GM21576 (cell line): Measurements from ENCODE around the gene TRPM3.
"Not testable (repeated sequence)": the region's sequence is repeated elsewhere in the genome, so short reads cannot be mapped to it uniquely, and the experiment has no call there.

Source experiments
- ATAC-seq: cut with Tn5 transposase; IDR thresholded peaks from one replicate; pipeline ENCODE4 v1.9.1; 2021; ENCODE audit warnings: mild to moderate bottlenecking, moderate library complexity; ENCODE audit not compliant: unreplicated experiment

The TRPM3 gene

DNA sequence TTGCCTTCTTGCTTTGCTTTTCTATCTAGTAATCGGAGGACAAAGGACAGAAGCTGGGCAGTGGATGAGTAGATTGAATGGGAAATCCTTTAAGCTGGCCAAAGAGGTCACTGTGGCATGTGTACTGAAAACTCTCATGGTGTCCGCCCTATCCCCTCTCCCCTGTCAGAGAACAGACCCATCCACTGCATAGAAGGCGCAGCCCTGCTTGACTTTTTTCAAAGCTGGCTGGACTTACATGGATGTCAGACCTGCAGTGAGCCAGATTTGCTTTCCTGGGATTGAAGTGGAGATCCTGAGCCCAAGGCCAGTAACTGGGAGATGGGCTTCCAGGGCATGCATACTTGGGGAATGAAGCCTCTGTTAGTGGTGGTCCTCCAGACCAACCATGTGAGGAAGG is 329.5 kb downstream of the TRPM3 start:
- ATAC-seq: no peak

DNA sequence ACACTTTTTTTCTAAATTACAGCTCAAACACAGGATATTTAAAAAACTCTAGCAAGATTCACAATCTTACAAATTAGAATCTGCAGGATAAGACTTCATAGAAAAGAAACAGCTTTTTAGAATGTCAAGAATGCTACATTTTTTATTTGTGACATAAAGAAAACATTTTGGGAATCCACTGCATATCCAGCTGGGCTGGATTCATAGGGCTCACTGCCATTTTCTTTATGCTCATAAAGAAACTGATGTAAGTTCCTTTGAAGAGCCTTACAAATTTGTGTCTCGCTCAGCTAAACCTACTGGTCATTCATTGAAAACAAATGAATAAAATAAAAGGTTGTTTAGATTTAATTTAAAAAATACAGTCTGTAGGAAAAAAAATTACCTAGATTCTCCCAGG is 332.3 kb downstream of the TRPM3 start:
- ATAC-seq: no peak

DNA sequence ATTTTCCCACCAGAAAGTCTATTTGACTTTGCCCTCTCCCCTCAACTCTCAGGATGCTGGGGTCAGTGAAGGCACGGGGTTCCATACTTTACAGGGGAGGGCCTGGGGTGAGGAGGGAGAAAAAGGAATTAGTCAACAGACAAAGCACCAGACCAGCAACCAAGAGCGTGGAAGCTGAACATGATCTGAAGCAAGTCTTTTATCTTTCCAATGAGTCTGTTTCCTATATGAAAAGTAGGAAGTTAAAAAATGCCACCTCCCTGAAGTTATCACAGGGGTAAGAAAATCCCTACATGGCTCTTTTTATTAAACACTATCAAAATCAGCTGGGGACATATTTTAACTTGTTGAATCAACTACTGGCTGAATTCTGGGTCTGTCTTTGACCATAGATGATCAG is 337.0 kb downstream of the TRPM3 start:
- ATAC-seq: no peak

DNA sequence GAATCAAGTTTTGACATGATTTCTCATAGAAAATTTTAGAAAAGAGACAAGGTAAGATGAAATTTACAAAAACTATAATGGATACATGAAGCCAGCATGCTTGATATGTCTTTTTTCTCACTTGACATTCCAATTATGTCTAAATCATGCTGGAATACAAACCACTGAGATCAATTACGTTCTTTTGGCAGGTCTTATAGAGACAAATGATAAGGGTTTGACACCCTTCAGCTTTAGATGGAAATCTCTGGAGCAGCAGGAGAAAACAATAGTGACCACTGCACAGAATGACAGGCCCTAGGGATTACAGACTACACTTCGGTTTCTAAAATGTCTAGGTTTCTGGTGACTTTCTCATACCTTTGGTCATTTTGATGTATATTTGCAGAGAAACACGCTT is 342.9 kb downstream of the TRPM3 start:
- no peak for ATAC-seq

DNA sequence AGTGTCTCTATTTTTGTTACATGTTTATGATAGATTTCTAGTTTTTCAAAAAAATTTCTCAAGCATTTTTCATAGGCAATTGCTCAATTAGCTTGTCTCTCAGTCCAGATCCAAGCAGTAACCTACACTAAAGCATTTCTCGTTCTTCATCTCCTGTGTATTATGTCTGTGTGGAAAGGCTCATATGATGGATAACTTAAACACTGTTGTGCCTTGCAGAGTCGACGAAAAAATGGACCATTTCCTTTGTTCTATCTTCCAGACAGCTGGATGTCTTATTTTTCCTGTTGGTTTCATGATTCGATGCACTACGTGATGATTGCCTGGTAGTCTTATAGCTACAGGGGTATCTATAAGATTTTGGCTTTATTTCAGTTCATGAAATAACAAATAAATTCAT is 347.8 kb downstream of the TRPM3 start:
- no peak for ATAC-seq

DNA sequence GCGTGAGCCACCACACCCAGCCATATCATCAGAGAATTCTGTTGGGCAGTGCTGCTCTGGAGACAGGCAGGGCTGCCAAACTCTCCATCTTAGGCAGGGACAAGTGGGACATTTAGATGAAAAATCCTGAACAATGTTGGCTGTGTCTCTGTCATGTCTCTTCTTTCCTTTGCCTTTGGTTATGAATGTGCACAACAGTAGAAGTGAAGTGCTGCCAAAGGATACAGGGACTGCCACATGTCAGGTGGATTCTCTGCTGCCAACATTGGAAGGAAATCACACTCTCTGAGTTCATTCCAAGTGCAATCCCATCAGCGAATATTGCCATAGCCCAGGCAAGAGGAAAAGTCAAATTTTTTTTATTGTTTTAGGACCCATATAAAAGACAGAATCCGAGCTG is 348.8 kb downstream of the TRPM3 start:
- ATAC-seq: no peak

DNA sequence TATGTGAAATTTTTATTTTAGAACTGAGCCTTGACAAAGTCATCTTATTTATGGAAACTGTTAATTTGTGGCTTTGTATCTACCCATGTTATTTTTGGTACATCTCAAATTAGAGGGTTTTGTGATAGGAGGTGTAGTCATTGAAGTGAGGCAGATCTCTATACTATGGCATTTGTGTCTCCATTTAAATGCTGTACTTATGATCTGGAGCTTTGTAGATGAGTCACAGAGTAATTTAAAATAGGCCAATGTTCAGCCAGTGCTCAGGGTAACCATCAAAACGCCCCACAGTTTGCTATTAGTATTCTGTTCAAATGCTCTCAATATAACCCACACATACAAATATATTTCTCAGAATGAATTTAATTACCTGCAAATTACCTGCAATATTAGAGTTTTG is 355.5 kb downstream of the TRPM3 start:
- no peak for ATAC-seq

DNA sequence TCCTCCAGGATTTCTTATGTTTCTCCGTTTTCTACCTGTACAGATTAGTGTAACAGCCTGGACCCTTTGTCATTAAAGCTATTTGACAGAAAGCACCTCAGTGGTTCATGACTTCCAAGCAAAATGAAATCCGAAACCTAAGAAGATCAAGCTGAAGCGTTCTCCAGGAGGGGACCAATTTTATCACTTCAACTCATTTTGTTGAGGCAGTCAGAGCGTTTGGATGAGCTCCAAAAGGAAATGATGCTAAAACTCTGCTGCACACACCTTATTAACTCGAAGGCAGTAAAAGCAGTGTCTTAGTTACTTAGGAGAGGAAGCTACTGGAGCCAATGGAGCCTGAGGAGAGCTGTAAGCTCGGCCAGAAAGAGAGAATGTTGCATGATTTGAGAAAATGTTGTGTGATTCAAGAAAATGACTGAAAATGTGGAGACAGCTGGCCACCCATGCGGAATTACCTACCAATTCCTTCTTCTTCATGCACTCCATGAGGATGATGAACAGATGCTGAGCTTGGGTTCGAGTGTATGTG is 360.2 kb downstream of the TRPM3 start:
- ATAC-seq: no peak

DNA sequence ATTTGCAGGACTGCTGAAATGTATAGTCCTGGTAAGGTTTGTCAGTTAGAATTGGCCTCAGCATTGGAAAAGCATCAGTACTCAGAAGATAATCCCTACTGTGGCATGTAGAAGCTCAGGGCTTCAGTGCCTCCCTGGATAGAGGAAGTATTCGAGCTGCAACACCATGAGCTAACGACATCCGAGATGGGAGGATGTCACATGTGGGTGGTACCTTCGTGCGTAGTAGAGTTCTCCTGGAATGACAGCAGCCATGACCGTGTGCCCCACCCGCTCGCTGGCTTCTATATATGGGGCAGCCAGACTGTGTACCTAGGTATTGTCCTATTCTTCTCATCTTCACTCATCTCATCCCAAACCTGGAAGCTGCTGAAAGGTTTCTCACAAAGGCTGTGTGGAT is 361.2 kb downstream of the TRPM3 start:
- ATAC-seq: no peak

DNA sequence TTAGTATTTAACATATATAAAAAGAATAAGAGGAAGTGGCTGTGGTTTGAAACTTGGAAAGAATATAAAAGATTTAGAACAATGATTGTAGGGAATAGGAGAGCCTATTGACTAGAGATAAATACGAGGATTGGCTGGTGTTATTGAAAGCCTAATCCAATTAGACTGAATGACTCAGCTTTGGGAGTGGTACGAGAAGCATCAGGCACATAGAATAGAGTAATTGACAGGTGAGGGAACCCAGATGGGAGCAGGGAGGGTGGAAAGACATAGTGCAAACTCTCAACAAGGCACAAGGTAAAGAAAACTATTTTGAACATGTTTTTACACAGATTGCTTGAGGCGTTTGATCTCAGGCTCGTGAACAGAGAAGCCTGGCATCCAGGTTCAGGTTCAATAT is 368.1 kb downstream of the TRPM3 start:
- ATAC-seq: no peak

DNA sequence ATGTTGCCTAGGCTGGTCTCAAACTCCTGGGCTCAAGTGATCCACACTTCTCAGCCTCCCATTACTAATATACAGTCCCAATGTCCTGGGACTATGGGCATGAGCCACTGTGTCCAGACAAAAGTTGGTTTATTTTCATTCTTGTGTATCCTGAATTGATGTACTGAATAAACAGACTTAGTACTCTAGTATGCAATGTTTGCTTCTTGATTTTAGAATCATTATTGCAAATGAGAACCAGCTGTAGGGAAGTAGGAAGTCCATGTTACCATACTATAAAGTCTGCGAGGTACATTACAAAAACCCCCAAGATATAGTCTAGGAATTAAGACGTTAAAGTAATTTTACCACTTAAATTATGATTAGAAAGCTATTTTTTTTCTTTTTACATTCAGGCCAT is 372.4 kb downstream of the TRPM3 start:
- no peak for ATAC-seq

DNA sequence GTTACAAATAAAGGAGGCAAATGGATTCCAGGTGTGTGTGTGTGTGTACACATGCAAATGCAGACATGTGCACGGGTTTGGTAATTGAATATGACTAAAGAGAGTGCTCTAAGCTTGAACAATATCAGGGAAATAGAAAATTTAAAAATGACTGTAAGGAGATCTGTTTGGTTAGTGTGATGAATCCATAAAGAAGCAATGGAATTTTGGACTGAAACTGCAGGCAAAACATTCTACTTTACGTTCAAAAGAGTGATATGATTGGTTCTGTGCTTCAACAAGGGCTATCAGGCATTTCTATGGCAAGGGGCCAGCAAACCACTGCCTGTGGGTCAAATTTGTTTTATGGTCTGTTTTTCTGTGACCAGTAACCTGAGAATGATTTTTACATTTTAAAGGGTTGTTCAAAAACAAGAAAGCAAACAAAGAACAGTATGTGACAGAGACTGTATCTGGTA is 374.1 kb downstream of the TRPM3 start:
- no peak for ATAC-seq

DNA sequence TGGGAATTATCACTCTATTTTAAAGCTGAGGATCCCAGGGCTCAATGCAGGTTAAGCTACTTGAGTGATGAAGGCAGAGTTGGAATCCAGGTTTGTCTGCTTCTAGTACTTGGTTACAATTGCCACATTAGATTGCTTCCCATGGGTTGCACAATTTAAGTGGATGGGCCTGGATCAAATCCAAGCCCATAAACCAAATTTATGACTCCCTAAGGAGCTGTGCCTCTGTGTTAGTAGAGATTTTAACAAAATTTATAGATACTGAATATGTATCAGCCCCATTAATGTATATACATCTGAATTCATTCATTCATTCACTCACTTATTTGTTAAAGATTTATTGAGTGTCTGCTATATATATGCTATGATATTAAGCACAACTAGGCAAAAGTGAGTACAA is 374.7 kb downstream of the TRPM3 start:
- no peak for ATAC-seq

DNA sequence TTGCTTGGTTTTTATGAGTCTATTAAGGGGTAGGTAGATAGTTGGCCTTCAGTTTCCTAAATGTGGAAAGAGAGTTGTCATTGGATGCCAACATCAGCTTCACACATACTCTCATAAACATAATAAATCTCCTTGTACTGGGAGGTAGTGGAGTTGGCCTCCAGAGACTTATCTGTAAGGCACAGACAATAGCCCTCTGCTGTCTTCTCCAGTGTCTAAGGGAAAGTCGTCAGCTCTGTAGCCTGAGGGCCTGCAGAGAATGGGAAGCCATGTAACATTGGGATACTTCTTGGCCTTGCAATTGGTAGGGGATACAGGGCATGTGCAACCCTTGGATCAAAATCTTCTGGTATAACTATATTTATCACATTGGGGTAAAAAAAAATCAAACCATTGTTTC is 375.1 kb downstream of the TRPM3 start:
- ATAC-seq: no peak

DNA sequence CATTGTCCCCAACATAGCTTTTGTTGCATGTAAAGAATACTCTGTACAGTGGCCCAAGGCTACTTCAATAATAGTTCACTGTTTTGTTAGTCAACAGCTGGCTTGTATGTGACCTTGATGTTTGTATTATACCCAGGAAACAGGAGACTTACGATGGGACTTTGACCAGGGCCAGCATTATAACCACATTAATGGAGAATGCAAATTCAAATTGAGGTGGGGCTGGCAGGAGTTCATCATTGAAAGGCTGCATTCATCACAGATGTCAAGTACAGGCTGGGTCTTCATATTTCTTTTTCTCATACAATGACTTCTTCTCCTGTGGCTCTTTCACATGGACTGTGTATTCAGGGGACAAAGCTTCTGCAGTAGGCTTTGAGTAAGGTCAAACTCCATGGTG is 396.6 kb downstream of the TRPM3 start:
- ATAC-seq: not testable (repeated sequence)

DNA sequence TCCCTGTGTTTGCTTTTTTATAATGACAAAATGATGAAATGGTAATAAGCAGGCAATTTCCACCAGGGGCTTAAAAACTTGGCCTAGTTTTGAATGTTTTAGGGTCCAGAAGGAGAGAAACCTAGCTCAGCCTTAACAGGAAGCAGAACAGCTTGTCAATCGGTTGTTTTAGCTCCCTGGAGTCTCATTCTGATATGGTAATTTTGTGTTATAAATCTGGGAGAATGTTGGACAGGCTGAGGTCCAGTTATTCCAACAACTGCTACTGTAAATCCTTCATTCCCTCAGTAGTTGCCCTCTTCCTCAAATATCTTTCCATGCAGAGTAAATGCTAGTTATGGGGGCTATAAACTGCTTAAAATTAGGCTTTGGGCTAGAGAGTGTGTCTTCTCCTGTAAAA is 397.4 kb downstream of the TRPM3 start:
- not testable (repeated sequence) for ATAC-seq

DNA sequence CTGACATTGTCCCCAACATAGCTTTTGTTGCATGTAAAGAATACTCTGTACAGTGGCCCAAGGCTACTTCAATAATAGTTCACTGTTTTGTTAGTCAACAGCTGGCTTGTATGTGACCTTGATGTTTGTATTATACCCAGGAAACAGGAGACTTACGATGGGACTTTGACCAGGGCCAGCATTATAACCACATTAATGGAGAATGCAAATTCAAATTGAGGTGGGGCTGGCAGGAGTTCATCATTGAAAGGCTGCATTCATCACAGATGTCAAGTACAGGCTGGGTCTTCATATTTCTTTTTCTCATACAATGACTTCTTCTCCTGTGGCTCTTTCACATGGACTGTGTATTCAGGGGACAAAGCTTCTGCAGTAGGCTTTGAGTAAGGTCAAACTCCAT is 414.6 kb downstream of the TRPM3 start:
- not testable (repeated sequence) for ATAC-seq

DNA sequence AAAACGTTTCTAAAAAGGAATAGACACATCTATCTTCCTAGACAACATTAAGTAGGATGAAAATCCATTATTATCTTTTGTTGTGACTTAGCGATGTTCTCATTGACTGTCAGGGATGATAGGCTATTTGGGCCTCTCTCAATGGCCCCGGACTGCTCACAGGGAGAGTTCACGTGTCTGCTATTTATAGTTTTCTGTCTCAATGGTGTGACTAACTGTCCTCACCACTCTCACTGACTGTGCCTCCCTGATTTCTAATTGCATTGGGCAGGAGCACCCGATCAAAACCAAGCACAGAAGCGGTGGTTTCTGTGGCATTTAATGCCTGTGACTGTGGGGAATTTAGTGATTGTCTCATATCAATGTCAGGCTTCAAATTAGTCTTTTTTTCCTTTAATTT is 420.3 kb downstream of the TRPM3 start:
- ATAC-seq: no peak

DNA sequence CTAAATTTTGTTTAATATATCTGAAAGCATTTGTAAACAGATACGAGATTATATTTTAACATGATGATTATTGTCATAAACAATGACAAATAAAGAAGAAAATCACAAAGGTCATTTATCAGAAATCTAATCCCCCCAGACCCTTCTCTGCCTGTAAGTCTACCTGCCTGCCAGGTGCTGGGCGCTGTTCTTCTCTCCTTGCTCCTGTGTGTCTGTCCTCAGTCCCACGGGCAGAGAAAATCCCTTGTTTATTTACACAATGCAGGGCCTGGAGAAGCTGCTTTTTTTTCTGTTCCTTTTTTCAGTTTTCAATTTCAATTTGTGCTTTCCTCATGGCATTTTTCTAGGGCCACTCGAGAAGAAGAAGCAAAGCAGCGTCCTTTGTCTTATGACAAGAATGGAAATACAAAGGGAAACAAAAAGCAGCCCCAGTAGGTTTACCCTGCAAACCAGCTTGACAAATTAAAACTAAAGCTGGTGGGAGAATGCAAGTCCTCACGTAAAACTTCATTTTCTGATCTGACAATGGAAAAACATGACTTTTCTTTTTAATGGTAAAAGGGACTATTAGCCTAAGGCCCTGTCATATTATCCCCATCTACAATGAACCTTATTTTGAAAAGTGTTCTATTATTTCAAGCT is 424.6 kb downstream of the TRPM3 start:
- ATAC-seq: no peak

DNA sequence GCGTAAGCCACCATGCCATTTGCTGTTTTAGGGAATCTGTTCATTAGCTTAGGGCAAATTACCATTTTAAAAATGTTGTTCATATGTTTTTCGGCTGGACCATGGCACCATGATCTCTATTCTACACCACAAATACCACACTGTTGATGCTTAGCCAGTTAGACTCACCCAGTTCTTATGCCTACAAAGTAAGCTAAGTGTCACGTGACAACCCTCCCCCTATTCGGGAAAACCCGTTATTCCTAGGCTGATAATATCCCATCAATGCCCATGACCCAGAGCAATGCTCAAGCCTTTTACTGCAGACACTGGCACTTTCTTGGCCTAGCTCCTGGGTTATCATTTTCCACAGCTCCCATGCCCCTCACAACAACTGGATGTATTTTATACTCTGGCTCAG is 426.7 kb downstream of the TRPM3 start:
- no peak for ATAC-seq

DNA sequence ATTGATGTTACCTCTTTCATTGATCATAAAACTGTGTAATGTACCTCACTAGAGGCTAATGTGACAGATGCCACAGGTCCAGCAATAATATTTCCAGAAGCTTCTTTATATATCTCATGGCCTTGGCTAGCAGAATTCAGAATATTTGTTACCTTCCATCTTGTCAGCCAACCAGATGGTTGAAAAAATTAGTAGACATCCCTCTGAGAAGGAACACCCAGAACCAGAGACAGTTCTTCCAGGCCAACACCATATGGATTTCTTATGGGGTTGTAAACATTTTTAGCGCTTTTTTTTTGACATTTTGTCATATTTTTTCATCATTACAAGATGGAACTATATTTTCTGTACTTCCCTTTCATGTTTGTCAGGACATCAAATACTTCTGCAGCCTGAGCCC is 428.2 kb downstream of the TRPM3 start:
- ATAC-seq: no peak

DNA sequence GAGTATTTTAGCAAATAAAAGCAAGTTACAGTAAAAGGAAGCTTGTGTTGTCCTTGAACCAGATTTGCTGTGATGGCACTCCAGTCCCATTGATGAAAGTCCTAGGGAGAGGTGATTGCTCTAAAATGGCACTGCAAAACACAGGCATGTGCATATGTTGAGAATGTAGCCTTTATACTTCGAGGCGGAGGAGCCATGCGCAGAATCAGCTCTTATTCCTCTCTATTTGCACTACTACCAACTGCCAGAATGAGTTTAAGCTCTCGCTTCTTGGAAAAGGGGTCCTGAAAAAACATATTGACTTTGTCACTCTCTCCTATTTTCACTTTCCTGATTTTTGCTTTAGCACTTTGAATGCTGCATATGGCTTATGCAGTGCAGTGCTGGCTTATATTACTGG is 429.0 kb downstream of the TRPM3 start:
- ATAC-seq: no peak

DNA sequence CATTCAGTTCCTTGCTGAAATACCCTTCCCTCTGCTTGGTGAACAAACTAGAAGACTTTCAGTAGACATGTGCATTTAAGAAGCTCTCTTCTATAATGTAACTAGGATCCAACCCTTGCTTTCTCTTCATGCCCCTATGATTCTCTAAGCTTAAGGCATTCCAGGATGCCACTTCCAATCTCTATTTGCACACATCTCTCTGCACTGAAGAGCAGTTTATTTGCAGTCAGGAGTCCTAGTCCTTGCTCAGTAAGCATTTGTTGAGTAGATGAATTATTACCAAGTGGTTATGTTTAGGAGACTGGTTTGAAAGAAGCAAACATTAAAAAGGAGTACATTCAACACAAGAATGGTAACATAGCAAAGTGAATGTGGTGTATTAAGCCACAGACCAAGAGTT is 432.7 kb downstream of the TRPM3 start:
- no peak for ATAC-seq
